ENCODE results near the gene FOXO3.

GRCh38 chr6:108616544-108616943, 55.8 kb downstream of the FOXO3 start:
- TF ChIP-seq CTCF (IDR thresholded peaks at IDR 0.05) (no peak), POLR2A (IDR thresholded peaks at IDR 0.05) (no peak), EP300 (IDR thresholded peaks at IDR 0.05) (no peak)
